ENCODE measurements around the gene MAP7D1. TPM values are rescaled to one million over a fixed set of nuclear protein-coding genes. Genes with fewer than 3 reads are reported as not detected.
A peak's percentile ranks its signal among the peaks of the same experiment; 100 is the strongest.

The MAP7D1 gene
- total RNA-seq, 1 experiment from 2014 or later = 173 TPM

DNA sequence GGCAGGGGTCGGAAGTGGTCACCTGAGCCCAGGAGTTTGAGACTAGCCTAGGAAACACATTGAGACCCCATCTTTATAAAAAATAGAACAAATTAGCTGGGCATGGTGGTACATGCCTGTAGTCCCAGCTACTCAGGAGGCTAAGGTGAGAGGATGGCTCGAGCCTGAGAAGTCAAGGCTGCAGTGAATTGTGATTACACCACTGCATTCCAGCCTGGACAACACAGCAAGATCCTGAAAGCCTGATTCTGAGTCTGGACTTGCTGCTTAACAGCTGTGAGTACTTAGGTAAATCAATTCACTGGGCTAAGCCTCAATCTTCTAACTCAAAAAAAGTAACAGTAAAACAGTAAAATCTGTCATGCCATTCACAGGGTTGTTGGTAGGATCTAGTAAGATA is 11.5 kb upstream of the MAP7D1 start:
- H3K27me3 ChIP-seq (ENCODE audit: insufficient read depth, low read depth) = no peaks in the 10 kb centered on the region
- no peak for DNase-seq
- no peak for TF ChIP-seq EZH2 (IDR thresholded peaks at IDR 0.05; ENCODE audit: low read depth)
- TF ChIP-seq, protein P1, sequence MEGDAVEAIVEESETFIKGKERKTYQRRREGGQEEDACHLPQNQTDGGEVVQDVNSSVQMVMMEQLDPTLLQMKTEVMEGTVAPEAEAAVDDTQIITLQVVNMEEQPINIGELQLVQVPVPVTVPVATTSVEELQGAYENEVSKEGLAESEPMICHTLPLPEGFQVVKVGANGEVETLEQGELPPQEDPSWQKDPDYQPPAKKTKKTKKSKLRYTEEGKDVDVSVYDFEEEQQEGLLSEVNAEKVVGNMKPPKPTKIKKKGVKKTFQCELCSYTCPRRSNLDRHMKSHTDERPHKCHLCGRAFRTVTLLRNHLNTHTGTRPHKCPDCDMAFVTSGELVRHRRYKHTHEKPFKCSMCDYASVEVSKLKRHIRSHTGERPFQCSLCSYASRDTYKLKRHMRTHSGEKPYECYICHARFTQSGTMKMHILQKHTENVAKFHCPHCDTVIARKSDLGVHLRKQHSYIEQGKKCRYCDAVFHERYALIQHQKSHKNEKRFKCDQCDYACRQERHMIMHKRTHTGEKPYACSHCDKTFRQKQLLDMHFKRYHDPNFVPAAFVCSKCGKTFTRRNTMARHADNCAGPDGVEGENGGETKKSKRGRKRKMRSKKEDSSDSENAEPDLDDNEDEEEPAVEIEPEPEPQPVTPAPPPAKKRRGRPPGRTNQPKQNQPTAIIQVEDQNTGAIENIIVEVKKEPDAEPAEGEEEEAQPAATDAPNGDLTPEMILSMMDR (conservative IDR thresholded peaks at IDR 0.05) = no peak
- H3K9me3 ChIP-seq (ENCODE audit: insufficient read depth, low read depth) = no peaks in the 10 kb centered on the region
- H3K4me2 ChIP-seq = no peak overlapping the region
- H2AFZ ChIP-seq = no peak overlapping the region
- peaks cover 15% of the 10 kb centered on the region for H3K36me3 ChIP-seq (ENCODE audit: low read depth)
- peaks cover 71% of the 10 kb centered on the region for H3K79me2 ChIP-seq (ENCODE audit: low read depth)
- no peak overlapping the region for H3K4me3 ChIP-seq
- intact Hi-C loops (cut with micrococcal nuclease; ENCODE audit: unreplicated experiment) = no loop called here
- no TSS peak for BruUV-seq (replicated peaks)
- peaks cover 23% of the 10 kb centered on the region for H4K20me1 ChIP-seq (ENCODE audit: insufficient read depth)
- no peaks in the 10 kb centered on the region for H3K9me2 ChIP-seq (ENCODE audit: insufficient read depth)
- no peak overlapping the region for H3K27ac ChIP-seq
- ChIA-PET POLR2A (ENCODE audit: unreplicated experiment) (interaction anchor here (0.7 kb wide), 1 partner anchor 1370 kb away, joined by 6 read pairs; the partner anchor contains the start of gene MEAF6), CTCF (no interaction called here)
- H3K4me1 ChIP-seq (replicated peaks; ENCODE audit: insufficient read depth) = peaks cover 10% of the 10 kb centered on the region
- peaks cover 6% of the 10 kb centered on the region for H3F3A ChIP-seq (ENCODE audit: insufficient read depth, low read depth)

DNA sequence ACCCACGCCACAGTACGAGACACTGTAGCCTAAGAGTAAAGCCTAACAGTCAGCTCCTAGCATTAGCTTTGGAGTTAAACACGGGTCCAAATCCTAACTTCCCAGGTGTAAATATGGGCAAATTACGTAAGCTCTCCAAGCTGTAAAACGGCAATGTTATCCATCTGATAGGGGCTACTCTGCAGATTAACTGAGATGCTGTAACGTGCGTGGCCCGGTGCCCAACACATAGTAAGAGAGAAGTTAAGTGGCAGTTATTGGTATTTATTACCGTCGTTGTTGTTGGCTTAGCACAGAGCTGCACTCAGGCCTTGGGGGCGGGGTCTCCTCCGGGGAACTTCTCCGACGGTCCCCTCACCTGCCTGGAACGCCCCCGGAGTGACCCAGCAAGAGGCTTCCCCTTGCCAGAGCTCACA is 7.1 kb upstream of the MAP7D1 start:
- H4K20me1 ChIP-seq (ENCODE audit: insufficient read depth) = peaks cover 5% of the 10 kb centered on the region; the same call in 1 of the 2 replicates
- intact Hi-C loops (cut with micrococcal nuclease; ENCODE audit: unreplicated experiment) = loop anchor here (1.0 kb wide), 8 partner anchors 39 to 271 kb away; partner anchors contain the start of gene THRAP3
- H3K9me3 ChIP-seq (ENCODE audit: insufficient read depth, low read depth) = no peaks in the 10 kb centered on the region
- peak overlapping the region; percentile 74 for H2AFZ ChIP-seq
- DNase-seq = no peak
- H3K27ac ChIP-seq = peak overlapping the region; percentile 34
- BruUV-seq (replicated peaks) = no TSS peak
- CTCF ChIA-PET = interaction anchor here (0.6 to 3.3 kb wide), 12 partner anchors 10 to 185 kb away, joined by 3 to 42 read pairs (median 6); partner anchors contain the start of gene SH3D21
- H3K4me3 ChIP-seq = peak overlapping the region; percentile 67
- H3K4me2 ChIP-seq = peak overlapping the region; percentile 84
- no peaks in the 10 kb centered on the region for H3K9me2 ChIP-seq (ENCODE audit: insufficient read depth)
- peaks cover 44% of the 10 kb centered on the region for H3K79me2 ChIP-seq (ENCODE audit: low read depth)
- no peaks in the 10 kb centered on the region for H3K27me3 ChIP-seq (ENCODE audit: insufficient read depth, low read depth)
- 0 out of 2 replicates have a peak, but pooled peaks cover 5% of the 10 kb centered on the region for H3K36me3 ChIP-seq (ENCODE audit: low read depth)
- H3F3A ChIP-seq (ENCODE audit: insufficient read depth, low read depth) = peaks cover 10% of the 10 kb centered on the region
- TF ChIP-seq EZH2 (IDR thresholded peaks at IDR 0.05; ENCODE audit: low read depth) = no peak
- TF ChIP-seq, protein P1 (conservative IDR thresholded peaks at IDR 0.05) = no peak
- POLR2A ChIA-PET (ENCODE audit: unreplicated experiment) = interaction anchor here (0.6 to 1.2 kb wide), 5 partner anchors 39 to 185 kb away, joined by 3 to 8 read pairs (median 4); partner anchors contain the start of gene SH3D21
- peaks cover 34% of the 10 kb centered on the region for H3K4me1 ChIP-seq (replicated peaks; ENCODE audit: insufficient read depth)

DNA sequence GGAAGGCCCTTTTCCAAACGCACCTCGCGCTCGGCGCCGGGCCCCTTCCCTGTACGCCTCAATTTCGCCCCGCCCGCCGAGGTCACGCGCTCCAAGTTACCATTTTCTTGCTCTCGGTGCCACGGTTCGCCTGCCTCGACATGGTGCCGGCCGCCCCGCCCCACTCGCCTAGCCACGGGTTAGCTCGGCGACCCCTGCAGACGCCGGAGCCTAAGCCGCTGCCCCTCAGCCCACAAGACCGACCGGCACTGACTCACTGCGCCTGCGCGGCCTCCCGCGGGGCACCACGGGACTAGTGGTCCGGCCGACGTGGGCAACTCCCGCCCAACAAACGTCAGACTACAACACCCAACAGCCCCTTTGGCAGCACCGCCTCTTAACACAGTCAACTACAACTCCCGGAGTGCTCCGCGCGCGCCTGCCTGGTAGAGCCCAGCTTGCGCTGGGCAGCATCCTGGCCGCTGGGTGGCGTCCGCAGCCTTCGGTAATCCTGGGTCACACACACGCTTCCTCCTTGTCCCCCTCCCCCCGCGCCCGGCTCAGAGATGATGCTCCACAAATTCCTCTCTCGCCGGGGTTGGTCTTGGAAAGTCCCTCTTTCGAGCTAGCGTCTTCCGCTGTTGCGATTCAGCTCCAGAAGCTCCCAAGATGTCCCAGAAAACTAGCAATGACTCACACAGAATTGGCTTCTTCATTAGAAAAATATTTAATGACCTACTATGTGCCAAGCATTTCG is 6.6 kb upstream of the MAP7D1 start, which contains the start of gene TRAPPC3:
Gene TRAPPC3 (minus strand): TSS at position 250 of the 736 bp plus-strand sequence. CDS start 108 bp downstream, at position 142.
- peak within 1 kb of the TSS; percentile 84 for H3K4me2 ChIP-seq
- no peaks in the 10 kb centered on the region for H3K9me2 ChIP-seq (ENCODE audit: insufficient read depth)
- H3K27me3 ChIP-seq (ENCODE audit: insufficient read depth, low read depth) = no peaks in the 10 kb centered on the region
- H3K27ac ChIP-seq = peak within 1 kb of the TSS; percentile 95
- 0 out of 2 replicates have a peak, but pooled peaks cover 5% of the 10 kb centered on the region for H3K36me3 ChIP-seq (ENCODE audit: low read depth)
- peaks cover 3% of the 10 kb centered on the region; the same call in 1 of the 2 replicates for H4K20me1 ChIP-seq (ENCODE audit: insufficient read depth)
- H3K4me3 ChIP-seq = peak within 1 kb of the TSS; percentile 67
- peaks cover 34% of the 10 kb centered on the region for H3K4me1 ChIP-seq (replicated peaks; ENCODE audit: insufficient read depth)
- H2AFZ ChIP-seq = peak within 1 kb of the TSS; percentile 74
- H3K9me3 ChIP-seq (ENCODE audit: insufficient read depth, low read depth) = no peaks in the 10 kb centered on the region
- ChIA-PET POLR2A (ENCODE audit: unreplicated experiment) (interaction anchor here (0.6 to 1.6 kb wide), 7 partner anchors 12 to 467 kb away, joined by 3 to 8 read pairs (median 4); partner anchors contain the start of gene SH3D21), CTCF (interaction anchor here (0.6 to 3.3 kb wide), 18 partner anchors 10 to 283 kb away, joined by 3 to 42 read pairs (median 4); partner anchors contain the start of genes SH3D21 and THRAP3)
- BruUV-seq (replicated peaks) = no TSS peak
- peak; percentile 98 to 100 for DNase-seq
- TF ChIP-seq, protein P1 (conservative IDR thresholded peaks at IDR 0.05) = peak; percentile 89
- TF ChIP-seq EZH2 (IDR thresholded peaks at IDR 0.05; ENCODE audit: low read depth) = no peak
- H3K79me2 ChIP-seq (ENCODE audit: low read depth) = peaks cover 39% of the 10 kb centered on the region
- peaks cover 10% of the 10 kb centered on the region for H3F3A ChIP-seq (ENCODE audit: insufficient read depth, low read depth)
- intact Hi-C loops (cut with micrococcal nuclease; ENCODE audit: unreplicated experiment) = loop anchor here (1.0 kb wide), 8 partner anchors 39 to 271 kb away; partner anchors contain the start of gene THRAP3

Data from PC-9 (cell line).